ENCODE results near the gene GID8. TPM values are rescaled to one million over a fixed set of nuclear protein-coding genes. Genes with fewer than 3 reads are reported as not detected.

The GID8 gene
- total and polyA plus RNA-seq, 2 of the 13 experiments (the other 11 are each of a cell fraction or from before 2014, with no cell fraction given), result 39.6 to 59.8 TPM

GRCh38 chr20:62916703-62917476 lies 21.1 kb upstream of the GID8 start (continued):
- TF ChIP-seq ZBTB49 (CRISPR knock-in tag; IDR thresholded peaks at IDR 0.05; ENCODE audit: borderline replicate concordance) (no peak), ZNF124 (CRISPR knock-in tag; IDR thresholded peaks at IDR 0.05) (peak; percentile 97), ZNF33B (CRISPR knock-in tag; IDR thresholded peaks at IDR 0.05) (peak; percentile 87; the same call in 1 of the 2 replicates), HINFP (CRISPR knock-in tag; IDR thresholded peaks at IDR 0.05; ENCODE audit: low read depth) (peak; percentile 89), SMAD1 (CRISPR knock-in tag; IDR thresholded peaks at IDR 0.05; ENCODE audit: borderline replicate concordance, low read depth) (0 out of 2 replicates have a peak, but pooled peaks have one; percentile 60), LCORL (IDR thresholded peaks at IDR 0.05) (no peak), LCORL (CRISPR knock-in tag; IDR thresholded peaks at IDR 0.05) (peak; percentile 98), ZNF570 (CRISPR knock-in tag; IDR thresholded peaks at IDR 0.05; ENCODE audit: borderline replicate concordance) (no peak), KLF6 (CRISPR knock-in tag; IDR thresholded peaks at IDR 0.05) (peak; percentile 89), ZNF30 (CRISPR knock-in tag; IDR thresholded peaks at IDR 0.05) (peak; percentile 33; the same call in 1 of the 2 replicates), ZNF800 (CRISPR knock-in tag; IDR thresholded peaks at IDR 0.05) (0 out of 2 replicates have a peak, but pooled peaks have one; percentile 57), NR2F1 (CRISPR knock-in tag; IDR thresholded peaks at IDR 0.05) (peak; percentile 33 to 62; a peak in 2 of 4 replicates), ZSCAN5A (CRISPR knock-in tag; IDR thresholded peaks at IDR 0.05; ENCODE audit: borderline replicate concordance) (peak; percentile 93; the same call in 1 of the 2 replicates), HNF1B (CRISPR knock-in tag; IDR thresholded peaks at IDR 0.05) (peak; percentile 96), SMARCC2 (IDR thresholded peaks at IDR 0.05) (0 out of 2 replicates have a peak, but pooled peaks have one; percentile 1), FUBP1 (CRISPR knock-in tag; IDR thresholded peaks at IDR 0.05; ENCODE audit: borderline replicate concordance) (peak; percentile 98), FOXP1 (IDR thresholded peaks at IDR 0.05) (no peak), FOXP1 (CRISPR knock-in tag; IDR thresholded peaks at IDR 0.05) (peak; percentile 95)
